Right renal cortex interstitium (tissue), 3 donors: ENCODE data around the gene TREX2. TPM values are rescaled to one million over a fixed set of nuclear protein-coding genes. Genes with fewer than 3 reads are reported as not detected.

Experiments
- DNase-seq, 3 donors: peaks; one replicate each; pipeline ENCODE4 v3.0.0-alpha.2; 2013; ENCODE audit warnings: low read depth in 3 of 3, low spot score in 2 of 3
- polyA plus RNA-seq, 3 donors: library from polyadenylated mRNA; unstranded; fragments of 120-200 nt; gene quantifications; one replicate each; pipeline ENCODE4 v1.2.1, GENCODE V29; 2013; ENCODE audit not compliant: insufficient read length in 3 of 3

Gene TREX2, protein sequence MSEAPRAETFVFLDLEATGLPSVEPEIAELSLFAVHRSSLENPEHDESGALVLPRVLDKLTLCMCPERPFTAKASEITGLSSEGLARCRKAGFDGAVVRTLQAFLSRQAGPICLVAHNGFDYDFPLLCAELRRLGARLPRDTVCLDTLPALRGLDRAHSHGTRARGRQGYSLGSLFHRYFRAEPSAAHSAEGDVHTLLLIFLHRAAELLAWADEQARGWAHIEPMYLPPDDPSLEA
- under 1 TPM; 0.21 to 0.24 (median 0.24) TPM for polyA plus RNA-seq

- no peak for DNase-seq
Measured at GRCh38 chrX:153445856-153446635, at the start of gene TREX2. Gene TREX2 (minus strand): TSS chrX:153446056. CDS start chrX:153445430, 626 bp downstream.

- DNase-seq, result no peak
Measured at GRCh38 chrX:153495362-153495751, 49.5 kb upstream of the TREX2 start.

- DNase-seq, result no peak
Measured at GRCh38 chrX:153494541-153495361, 48.9 kb upstream of the TREX2 start, which contains the start of gene BGN. Gene BGN (plus strand): TSS chrX:153494980. CDS start chrX:153504632, 9,652 bp downstream.

DNA sequence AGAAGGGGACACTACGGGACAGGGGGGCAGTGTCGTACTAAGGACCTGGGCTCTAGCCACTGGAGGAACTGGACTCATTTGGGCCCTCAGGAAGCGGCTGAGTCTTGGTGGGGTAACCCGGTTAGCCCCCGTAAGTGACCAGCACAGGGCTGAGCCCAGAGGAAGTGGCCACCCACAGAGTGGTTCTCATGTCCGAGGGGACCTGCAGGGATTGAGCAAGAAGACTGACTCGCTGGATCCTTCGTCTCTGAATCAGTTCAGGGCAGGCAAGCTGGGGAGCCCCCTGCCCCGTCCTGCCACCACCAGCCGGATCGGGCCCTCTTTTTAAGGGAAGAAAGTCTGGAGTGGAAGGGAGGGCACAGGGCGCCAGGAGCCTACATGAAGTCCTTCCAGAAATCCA is 48.2 kb upstream of the TREX2 start:
- DNase-seq, result no peak

- DNase-seq, result no peak
Measured at GRCh38 chrX:153493085-153493484, 47.2 kb upstream of the TREX2 start.

- DNase-seq, result no peak
Measured at GRCh38 chrX:153492543-153492942, 46.7 kb upstream of the TREX2 start.

DNA sequence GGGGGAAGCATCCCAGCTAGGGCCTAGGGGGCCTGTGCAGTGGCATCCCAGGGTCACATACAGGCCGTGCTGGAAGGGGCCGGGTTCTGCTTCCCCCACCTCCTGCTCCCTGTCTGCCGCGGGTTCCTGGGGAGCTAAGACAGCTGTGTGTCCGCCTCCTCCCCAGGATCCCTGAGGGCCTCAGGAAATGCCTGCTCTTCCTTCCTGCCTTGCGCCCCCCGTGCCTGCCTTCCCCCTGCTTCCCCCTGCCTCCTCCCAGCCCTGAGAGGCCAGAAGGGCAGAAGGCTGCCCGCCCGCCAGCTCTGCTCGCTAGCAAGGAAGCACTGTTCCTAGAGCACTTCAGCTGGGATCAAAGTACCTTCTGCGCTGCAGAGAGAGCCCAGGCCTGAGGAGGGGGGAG is 46.1 kb upstream of the TREX2 start:
- DNase-seq, result no peak

- DNase-seq, result no peak
Measured at GRCh38 chrX:153491351-153491914, 45.6 kb upstream of the TREX2 start.

GRCh38 chrX:153490217-153490930 is 44.5 kb upstream of the TREX2 start:
- no peak for DNase-seq

DNA sequence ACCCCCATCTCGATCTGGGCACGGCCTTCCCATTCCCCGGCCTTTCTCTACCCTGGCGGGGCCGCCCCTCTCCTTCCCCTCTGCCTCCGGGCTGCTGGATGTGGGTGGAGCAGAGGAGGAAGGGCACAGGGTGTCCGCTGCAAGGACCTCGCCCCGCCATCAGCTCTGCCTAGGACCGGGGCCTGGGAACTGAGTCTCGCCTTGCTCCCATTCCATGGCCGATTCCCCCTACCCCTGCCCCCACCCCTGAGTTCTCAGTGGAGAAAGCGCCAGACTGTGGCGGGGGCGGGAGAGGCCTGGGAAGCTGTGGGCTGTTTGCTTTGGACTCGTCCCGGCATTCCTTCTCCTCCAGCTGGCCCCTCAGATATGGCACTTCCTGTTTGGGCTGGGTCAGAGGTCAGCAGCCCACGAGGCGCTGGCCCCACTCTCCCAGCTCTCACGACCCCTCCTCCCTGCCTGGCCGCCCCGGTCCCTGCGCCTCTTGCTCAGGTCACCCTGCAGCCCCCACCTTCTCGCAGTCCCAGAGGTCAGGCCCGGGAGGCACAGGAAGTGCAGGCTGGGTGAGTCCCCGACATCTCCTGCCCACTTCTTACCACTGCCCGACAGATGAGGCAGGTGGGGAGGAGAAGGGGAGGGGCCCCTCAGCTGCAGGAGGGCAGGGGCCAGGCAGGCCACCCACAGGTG is 42.5 kb upstream of the TREX2 start:
- DNase-seq, result no peak

GRCh38 chrX:153487590-153488071 is 41.8 kb upstream of the TREX2 start:
- DNase-seq, result no peak

DNA sequence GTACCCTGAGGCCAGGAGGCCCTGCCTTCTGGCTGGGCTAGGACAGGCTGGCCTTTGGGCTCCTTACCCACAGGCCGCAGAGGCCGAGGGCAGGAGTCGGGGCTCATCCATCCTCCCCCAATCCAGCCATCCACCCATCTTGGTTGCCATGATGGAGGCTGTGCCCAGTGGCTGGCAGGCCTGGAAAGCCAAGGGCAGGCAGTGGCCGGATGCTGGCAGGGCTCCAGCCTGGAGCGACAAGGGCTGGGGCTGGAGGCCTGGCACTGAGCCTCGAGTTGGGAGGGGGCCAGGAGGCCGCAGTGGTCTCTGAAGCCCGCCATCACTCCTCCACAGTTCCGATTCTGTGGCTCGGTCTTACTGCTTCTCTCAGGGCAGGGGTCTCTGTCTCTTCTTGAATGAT is 40.3 kb upstream of the TREX2 start:
- DNase-seq, result no peak

DNA sequence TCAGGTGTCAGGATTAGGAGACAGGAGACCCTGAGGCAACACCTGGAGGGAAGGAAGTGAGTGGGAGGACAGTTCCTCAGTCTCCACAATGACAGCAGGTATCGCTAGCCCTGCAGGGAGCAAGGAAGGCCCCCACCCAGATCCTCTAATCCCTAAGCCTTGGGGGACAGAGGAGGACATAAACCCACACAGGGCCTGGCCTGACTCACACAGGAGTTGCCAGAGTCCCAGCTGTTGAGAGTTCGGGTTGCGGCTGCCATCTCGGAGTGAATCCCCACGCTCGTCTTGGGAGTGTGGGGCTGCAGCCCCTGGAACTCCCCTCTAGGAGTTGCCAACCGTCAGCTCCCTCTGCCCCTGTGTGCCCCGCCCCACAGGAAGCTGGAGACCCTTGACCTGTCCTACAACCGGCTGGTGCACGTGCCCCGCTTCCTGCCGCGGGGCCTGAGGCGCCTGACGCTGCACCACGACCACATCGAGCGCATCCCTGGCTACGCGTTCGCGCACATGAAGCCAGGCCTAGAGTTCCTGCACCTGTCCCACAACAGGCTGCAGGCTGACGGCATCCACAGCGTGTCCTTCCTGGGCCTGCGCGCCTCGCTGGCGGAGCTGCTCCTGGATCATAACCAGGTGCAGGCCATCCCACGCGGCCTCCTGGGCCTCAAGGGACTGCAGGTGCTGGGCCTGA is 39.7 kb upstream of the TREX2 start:
- no peak for DNase-seq

DNA sequence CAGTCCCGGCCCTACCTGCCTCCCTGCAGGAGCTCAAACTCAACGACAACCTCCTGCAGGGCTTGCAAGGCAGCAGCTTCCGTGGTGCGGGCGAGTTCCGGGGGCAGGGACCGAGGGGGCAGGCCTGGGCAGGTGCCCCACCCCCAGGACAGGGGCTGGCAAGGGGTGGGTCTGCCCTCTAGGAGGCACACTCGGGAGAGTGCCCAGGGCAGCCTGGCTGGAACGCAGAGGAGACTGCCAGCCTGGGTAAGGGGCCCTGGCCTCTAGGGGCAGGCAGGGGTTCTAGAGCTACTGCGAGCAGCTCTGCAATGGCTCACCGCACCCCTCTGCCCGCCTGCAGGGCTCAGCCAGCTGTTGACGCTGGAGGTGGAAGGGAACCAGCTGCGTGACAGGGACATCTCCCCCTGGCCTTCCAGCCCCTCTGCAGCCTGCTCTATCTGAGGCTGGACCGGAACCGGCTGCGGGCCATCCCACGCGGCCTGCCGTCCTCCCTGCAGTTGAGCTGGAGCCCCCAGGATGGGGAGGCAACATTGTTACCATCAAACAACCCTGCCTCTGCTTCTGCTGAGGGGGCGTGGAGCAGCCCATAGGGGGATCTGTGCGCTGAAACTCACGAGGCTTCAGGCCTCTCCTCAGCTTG is 36.6 kb upstream of the TREX2 start:
- DNase-seq, result no peak

DNA sequence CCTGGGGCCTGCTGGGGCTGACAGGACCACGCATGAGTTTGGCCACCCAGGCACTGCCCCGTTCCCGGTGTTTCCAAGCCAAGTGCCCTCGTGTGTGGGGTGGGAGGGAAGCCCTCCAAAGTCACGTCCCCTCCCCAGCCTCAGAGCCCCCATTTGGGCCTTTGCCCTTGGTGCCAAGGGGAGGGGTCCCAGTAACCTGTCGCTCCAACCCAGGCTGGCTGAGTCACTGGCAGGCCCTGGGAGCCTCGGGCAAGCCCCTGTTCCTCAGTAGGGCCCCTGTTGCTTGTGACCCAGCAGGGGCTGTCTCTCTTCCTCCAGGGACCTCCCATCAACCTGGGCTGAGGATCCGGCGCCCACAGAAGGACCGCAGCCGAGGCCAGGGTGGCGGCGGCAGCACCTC is 35.2 kb upstream of the TREX2 start:
- DNase-seq, result no peak

DNA sequence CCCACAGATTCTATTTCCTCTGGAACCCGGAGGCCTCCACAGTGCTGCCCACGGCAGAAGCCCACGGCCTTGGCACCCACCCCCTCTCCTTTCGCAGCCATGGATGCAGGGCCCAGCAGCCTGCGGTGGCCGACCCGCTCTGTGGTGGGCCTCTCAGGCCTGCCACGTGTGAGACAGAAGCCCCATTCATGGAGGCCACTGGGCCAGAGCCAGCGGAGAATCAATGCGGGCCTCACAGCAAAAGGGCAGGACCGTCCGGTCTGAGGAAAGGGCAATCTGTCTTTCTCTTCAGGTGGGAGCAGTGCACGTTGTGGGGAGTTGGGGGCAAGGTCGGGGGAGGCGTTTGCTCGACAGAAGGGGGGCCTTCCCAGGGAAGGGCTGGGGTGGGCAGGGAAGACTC is 32.9 kb upstream of the TREX2 start:
- no peak for DNase-seq

GRCh38 chrX:153477901-153478300 is 32.0 kb upstream of the TREX2 start:
- no peak for DNase-seq

DNA sequence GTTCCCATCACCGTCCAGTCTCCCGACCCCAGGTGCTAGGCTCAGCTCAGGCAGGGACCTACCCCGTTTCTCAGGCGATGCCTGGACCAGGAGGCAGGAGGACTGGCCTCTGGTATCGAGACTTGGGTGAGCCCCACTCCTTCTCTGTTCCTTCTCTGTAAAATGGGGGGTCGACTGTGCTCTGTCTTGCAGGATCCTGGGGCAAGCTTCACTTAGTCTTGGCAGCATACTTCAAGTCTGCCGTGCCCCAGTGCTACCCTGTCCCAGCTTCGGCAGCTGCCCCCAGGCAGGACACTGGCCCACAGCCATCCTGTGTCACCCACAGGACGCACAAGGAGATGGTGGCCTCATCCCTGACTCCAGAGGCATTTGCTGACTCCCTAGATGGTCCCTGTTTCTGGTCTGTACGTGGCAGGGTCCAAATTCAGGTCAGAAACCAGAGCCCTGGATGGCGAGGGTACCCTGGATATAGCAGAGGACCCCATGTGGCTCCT is 31.6 kb upstream of the TREX2 start:
- DNase-seq, result no peak
